ENCODE data around the gene CYP4F8.

DNA sequence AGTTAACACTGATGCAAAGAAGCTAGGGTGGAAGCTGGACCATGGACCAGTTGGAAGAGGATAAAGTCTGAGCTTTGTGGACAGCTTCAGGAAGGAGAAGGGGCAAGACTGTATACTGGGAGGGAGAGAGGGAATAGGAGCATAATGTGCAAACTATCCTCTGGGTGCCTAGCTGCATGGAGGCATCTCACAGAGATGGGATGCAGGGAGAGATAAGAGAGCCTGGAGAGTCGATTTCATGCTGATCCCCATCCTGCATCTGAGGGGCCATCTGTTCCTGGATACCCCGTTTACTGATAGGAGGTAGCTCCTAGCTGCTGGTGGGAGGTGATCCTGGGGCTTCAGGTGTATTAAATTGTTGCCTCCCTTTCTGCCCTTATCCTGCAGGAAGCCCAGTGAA lies 34.5 kb downstream of the CYP4F8 start:
- TF ChIP-seq, protein P1, sequence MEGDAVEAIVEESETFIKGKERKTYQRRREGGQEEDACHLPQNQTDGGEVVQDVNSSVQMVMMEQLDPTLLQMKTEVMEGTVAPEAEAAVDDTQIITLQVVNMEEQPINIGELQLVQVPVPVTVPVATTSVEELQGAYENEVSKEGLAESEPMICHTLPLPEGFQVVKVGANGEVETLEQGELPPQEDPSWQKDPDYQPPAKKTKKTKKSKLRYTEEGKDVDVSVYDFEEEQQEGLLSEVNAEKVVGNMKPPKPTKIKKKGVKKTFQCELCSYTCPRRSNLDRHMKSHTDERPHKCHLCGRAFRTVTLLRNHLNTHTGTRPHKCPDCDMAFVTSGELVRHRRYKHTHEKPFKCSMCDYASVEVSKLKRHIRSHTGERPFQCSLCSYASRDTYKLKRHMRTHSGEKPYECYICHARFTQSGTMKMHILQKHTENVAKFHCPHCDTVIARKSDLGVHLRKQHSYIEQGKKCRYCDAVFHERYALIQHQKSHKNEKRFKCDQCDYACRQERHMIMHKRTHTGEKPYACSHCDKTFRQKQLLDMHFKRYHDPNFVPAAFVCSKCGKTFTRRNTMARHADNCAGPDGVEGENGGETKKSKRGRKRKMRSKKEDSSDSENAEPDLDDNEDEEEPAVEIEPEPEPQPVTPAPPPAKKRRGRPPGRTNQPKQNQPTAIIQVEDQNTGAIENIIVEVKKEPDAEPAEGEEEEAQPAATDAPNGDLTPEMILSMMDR (IDR thresholded peaks at IDR 0.05) = no peak
- no peak for TF ChIP-seq POLR2A (IDR thresholded peaks at IDR 0.05)

All from heart left ventricle (tissue), 13 donors.